NCI-H128 (cell line): ENCODE measurements around the gene ARMC6.

Experiments
- DNase-seq: peaks from one replicate; lab custom pipeline; 2025; ENCODE audit not compliant: unreplicated experiment; lab: John Stamatoyannopoulos, UW

The ARMC6 gene

GRCh38 chr19:19054315-19054938 lies 21.0 kb downstream of the ARMC6 start:
- no peak for DNase-seq

GRCh38 chr19:19054939-19055440 lies 21.6 kb downstream of the ARMC6 start:
- no peak for DNase-seq

GRCh38 chr19:19055701-19056100 lies 22.3 kb downstream of the ARMC6 start:
- no peak for DNase-seq

- no peak for DNase-seq
These were observed 23.4 kb downstream of the ARMC6 start for GRCh38 chr19:19056636-19057275.

GRCh38 chr19:19057317-19057716 lies 23.9 kb downstream of the ARMC6 start:
- no peak for DNase-seq

- no peak for DNase-seq
These were observed 24.3 kb downstream of the ARMC6 start for GRCh38 chr19:19057720-19058119.

GRCh38 chr19:19059018-19059836 lies 25.8 kb downstream of the ARMC6 start:
- no peak for DNase-seq

GRCh38 chr19:19059837-19060611 lies 26.6 kb downstream of the ARMC6 start:
- DNase-seq, result no peak

- DNase-seq, result no peak
These were observed 28.1 kb downstream of the ARMC6 start for GRCh38 chr19:19061506-19061905.

- no peak for DNase-seq
These were observed 29.2 kb downstream of the ARMC6 start for GRCh38 chr19:19062454-19063182.

GRCh38 chr19:19063183-19064097 lies 30.0 kb downstream of the ARMC6 start, which contains the start of gene SLC25A42:
Gene SLC25A42 (plus strand): TSS chr19:19063994. CDS start chr19:19096125, 32,131 bp downstream.
- DNase-seq, result peak; percentile 98

GRCh38 chr19:19064098-19064722 lies 30.8 kb downstream of the ARMC6 start:
- DNase-seq, result no peak

GRCh38 chr19:19064811-19065745 lies 31.7 kb downstream of the ARMC6 start:
- no peak for DNase-seq

GRCh38 chr19:19067276-19068072 lies 34.1 kb downstream of the ARMC6 start:
- no peak for DNase-seq

- no peak for DNase-seq
These were observed 35.6 kb downstream of the ARMC6 start for GRCh38 chr19:19068659-19069654.

GRCh38 chr19:19071897-19072296 lies 38.5 kb downstream of the ARMC6 start:
- no peak for DNase-seq
